ENCODE results near the gene GLB1L2.

Gene GLB1L2

GRCh38 chr11:134406264-134407185 lies 74.7 kb downstream of the GLB1L2 start:
- DNase-seq: no peak

- no peak for DNase-seq
Observed at GRCh38 chr11:134407321-134407828, 75.6 kb downstream of the GLB1L2 start.

GRCh38 chr11:134407923-134408322 lies 76.1 kb downstream of the GLB1L2 start:
- DNase-seq: no peak

DNA sequence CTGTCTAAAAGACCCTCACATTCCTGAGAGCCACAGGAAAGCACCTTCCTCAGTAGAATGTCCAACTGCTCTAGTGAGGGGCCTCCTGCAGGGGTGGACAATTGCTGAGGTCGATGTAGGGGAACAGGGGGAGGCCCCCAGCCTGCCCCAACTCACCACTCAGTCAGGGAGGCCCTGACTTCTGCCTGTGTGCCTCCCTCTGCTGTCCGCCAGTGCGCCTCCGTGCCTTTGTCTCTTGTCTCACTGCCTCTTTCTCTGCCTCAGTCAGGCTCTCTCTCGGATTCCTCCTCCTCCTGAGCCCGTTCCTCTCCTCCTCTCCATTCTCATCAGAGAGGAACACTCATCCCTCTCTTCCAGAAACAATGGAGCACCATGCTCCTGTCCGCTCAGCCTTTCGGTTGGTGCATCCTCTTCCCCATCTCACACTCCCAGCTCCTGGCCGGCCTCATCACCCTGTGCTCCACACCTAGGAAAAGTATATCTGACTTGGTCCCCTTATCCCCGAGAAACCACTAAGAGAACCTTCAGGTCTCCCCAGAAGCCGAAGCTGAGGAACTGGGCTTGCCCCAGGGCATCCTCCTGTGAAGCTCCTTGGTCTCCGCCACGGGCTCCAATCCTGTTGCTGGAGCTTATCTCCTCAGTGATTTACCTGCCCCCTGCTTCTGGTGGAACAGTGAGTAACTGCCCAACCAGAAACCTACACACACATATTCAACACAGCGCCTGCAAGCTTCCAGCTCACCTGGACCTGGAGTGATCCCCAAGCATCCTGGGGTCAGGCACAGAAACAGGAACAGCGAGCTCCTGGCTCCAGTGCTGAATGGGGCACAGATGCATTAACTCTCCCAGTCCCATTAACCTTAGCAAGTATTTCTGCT lies 78.0 kb downstream of the GLB1L2 start:
- DNase-seq: no peak

DNA sequence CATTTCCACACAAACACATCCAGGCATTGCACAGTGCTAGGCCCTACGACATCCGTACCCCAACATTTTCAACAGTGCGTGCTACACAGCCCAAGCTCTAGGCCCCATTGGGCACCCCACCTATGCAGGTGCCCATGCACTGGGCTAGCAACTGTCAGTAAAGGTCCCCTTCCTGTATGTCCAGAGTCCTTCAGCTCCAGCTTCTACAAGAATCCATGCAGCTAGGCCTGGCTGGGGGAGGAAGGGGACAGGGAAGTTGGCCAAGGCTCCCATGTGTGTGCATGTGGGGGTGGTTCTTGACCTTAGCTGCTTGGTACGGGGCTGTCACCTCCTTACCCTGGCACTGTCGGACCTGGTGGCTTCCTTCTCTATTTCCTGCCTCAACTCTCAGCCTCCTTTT lies 79.0 kb downstream of the GLB1L2 start:
- DNase-seq: no peak

DNA sequence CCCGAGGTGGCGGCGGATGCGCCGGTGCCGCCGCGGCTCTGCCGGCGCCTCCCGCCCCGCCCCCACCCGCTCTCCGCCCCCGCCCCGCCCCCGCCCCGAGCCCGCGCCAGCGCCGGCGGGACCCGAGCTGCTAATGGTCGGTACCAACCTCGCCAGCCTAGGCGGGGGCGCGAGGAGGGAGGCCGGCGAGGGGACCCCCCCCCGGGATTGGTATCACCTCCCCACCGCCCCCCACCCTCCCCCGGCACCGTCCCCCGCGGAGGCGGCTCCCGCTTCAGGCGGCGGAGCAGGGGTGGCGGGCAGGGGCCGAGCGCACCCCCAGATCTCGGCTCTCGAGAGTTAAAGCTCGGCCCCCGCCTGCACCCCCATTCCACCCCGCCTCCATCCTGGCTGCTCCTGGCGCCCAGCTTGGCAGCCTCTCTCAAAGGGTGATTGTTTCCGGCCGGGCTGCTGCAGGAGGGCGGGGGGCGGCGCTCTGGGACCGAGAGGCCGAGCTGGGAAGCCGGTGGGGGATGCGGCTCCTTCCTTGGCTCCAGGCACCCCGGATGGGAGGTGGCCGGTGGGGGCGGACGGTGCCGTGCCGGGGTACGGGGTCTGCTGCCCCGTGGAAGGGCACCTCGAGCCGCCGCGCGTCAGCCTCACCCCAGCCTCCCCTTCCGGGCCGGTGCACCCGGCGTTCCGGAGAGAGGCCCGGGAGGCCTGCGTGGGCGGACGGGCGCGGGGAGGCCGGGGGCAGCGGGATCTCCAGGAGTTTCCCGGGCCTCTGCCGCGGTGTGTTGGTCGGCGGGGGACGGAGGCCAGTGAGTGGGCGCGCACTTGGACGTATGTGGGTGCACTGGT lies 80.6 kb downstream of the GLB1L2 start, which contains the start of gene B3GAT1:
B3GAT1 (minus strand) TSS at position 40 of the 840 bp plus-strand sequence. CDS start 24,583 bp downstream, outside the sequence.
- no peak for DNase-seq

- DNase-seq: no peak
Observed at GRCh38 chr11:134413043-134413825, 81.4 kb downstream of the GLB1L2 start.

GRCh38 chr11:134413826-134414731 lies 82.3 kb downstream of the GLB1L2 start:
- DNase-seq: no peak

GRCh38 chr11:134414766-134415765 lies 83.3 kb downstream of the GLB1L2 start:
- no peak for DNase-seq

DNA sequence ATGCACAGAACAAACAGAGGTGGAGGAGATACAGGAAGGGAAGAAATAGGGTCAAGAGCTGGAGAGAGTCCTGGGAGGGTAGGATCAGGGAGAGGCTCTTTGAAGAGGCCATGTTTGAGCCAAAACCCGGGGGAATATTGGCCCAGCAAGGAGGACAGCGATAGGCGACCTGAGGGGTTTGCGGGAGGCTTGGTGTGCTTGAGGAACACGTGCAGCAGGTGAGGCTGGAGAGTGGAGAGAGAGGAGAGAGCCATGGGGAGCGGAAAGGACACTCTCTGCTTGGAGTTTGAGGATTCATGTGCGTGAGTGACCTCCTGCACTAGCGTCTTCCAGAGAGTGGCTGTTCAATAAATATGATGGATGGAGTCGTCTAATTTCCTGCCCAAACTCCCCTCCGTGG lies 84.9 kb downstream of the GLB1L2 start:
- DNase-seq: no peak

DNA sequence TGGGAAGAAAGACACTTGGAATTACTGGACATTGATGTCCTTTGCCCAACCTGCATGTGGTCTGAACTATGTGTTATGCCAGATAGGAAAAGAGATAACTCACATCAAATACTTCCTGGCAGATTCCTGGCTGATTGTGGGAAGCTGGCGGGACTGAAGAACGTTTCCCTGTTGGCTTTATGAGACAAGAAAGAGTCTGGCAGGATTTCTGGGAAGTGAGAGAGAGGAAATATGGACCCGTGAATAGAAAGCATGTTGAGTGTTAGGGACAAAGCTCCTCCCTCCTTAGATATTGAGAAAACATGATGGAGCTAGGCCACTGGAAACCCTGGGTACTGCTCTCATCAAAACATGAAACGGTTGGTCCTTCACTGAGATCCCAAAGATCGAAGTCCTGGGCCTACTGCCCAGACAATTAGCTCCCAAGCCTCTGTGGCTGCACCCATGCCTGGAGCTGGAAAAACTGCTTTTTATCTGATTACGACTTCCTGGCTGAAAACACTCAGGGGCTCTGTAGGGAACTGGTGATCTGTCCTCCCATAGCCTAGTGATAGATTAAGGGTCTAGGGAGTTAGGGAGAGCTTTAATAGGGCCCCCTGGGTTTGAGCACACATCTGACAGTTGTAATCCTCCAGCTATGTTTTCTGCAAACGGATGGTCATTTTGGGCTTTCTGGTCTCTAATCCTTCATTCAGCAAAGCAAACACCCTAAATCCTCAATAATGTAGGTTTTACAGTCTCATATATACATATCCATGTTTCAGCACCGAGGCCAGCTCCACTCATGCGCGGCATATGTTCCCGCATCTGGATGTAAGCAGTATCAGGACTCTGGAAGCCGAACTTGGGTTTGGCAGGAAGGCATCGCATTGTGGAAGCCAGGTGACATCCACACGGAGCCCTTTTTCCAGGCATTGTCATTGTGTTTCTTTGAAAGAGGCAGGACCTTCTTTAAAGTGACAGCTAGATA lies 86.4 kb downstream of the GLB1L2 start:
- peak; percentile 25 for DNase-seq

GRCh38 chr11:134423106-134423505 lies 91.3 kb downstream of the GLB1L2 start:
- DNase-seq: no peak

- no peak for DNase-seq
Observed at GRCh38 chr11:134425413-134425812, 93.6 kb downstream of the GLB1L2 start.

All from fibroblast of skin of abdomen (primary cell).